HS-27A (cell line): ENCODE results near the gene PDE1C.

ENCODE experiments used
- DNase-seq: peaks from one replicate; pipeline ENCODE4 v3.0.0-alpha.2; 2012; ENCODE audit warnings: low read depth, missing footprints

Gene PDE1C

GRCh38 chr7:31991846-31992245 lies 78.4 kb downstream of the PDE1C start:
- DNase-seq = no peak

- DNase-seq = no peak
Observed at GRCh38 chr7:31991406-31991805, 78.8 kb downstream of the PDE1C start.

- no peak for DNase-seq
Observed at GRCh38 chr7:31986878-31987518, 83.2 kb downstream of the PDE1C start.

- no peak for DNase-seq
Observed at GRCh38 chr7:31982962-31983361, 87.2 kb downstream of the PDE1C start.

GRCh38 chr7:31981874-31982390 lies 88.3 kb downstream of the PDE1C start:
- no peak for DNase-seq

GRCh38 chr7:31979690-31980330 lies 90.4 kb downstream of the PDE1C start:
- no peak for DNase-seq

- no peak for DNase-seq
Observed at GRCh38 chr7:31975546-31975945, 94.7 kb downstream of the PDE1C start.

GRCh38 chr7:31974351-31974750 lies 95.9 kb downstream of the PDE1C start:
- DNase-seq = no peak

- DNase-seq = no peak
Observed at GRCh38 chr7:31971049-31971667, 99.0 kb downstream of the PDE1C start.

- no peak for DNase-seq
Observed at GRCh38 chr7:31970501-31970900, 99.7 kb downstream of the PDE1C start.

GRCh38 chr7:31963569-31964175 lies 106.5 kb downstream of the PDE1C start:
- DNase-seq = no peak

GRCh38 chr7:31962246-31962645 lies 108.0 kb downstream of the PDE1C start:
- DNase-seq = no peak

- DNase-seq = no peak
Observed at GRCh38 chr7:31958226-31958625, 112.0 kb downstream of the PDE1C start.

- DNase-seq = no peak
Observed at GRCh38 chr7:31957756-31958155, 112.5 kb downstream of the PDE1C start.

GRCh38 chr7:31957090-31957720 lies 113.0 kb downstream of the PDE1C start:
- no peak for DNase-seq

- DNase-seq = no peak
Observed at GRCh38 chr7:31955641-31956040, 114.6 kb downstream of the PDE1C start.

- DNase-seq = no peak
Observed at GRCh38 chr7:31955021-31955420, 115.2 kb downstream of the PDE1C start.

- DNase-seq = no peak
Observed at GRCh38 chr7:31954500-31954899, 115.7 kb downstream of the PDE1C start.

- DNase-seq = no peak
Observed at GRCh38 chr7:31953432-31953831, 116.8 kb downstream of the PDE1C start.

GRCh38 chr7:31950091-31950755 lies 120.0 kb downstream of the PDE1C start:
- no peak for DNase-seq

- no peak for DNase-seq
Observed at GRCh38 chr7:31948029-31948428, 122.2 kb downstream of the PDE1C start.

GRCh38 chr7:31940167-31940566 lies 130.0 kb downstream of the PDE1C start:
- no peak for DNase-seq
